Suprapubic skin (tissue), 4 donors: ENCODE results near the gene CAV2. TPM values are rescaled to one million over a fixed set of nuclear protein-coding genes. Genes with fewer than 3 reads are reported as not detected.

Source experiments
- DNase-seq, 2 donors: peaks; one replicate each; pipeline ENCODE4 v3.0.0-alpha.2; 2019; ENCODE audit warnings: low spot score in 2 of 2
- H3K27ac ChIP-seq: fragments of 200-600 bp; sonication (generic); one replicate; pipeline ENCODE4 v1.5.1; 2019
- H3K27me3 ChIP-seq: fragments of 200-600 bp; sonication (generic); one replicate; pipeline ENCODE4 v1.5.1; 2019
- H3K36me3 ChIP-seq: fragments of 200-600 bp; sonication (generic); one replicate; pipeline ENCODE4 v1.5.1; 2019
- H3K4me1 ChIP-seq: fragments of 200-600 bp; sonication (generic); one replicate; pipeline ENCODE4 v1.5.1; 2019
- H3K4me3 ChIP-seq: fragments of 200-600 bp; sonication (generic); one replicate; pipeline ENCODE4 v1.5.1; 2019; ENCODE audit warnings: mild to moderate bottlenecking
- H3K9me3 ChIP-seq: fragments of 200-600 bp; sonication (generic); one replicate; pipeline ENCODE4 v1.5.1; 2019
- EP300 ChIP-seq: sonication (generic); formaldehyde crosslinking; IDR thresholded peaks from one replicate; pipeline ENCODE4 v1.6.1; 2017; ENCODE audit warnings: antibody characterized with exemption
- POLR2A ChIP-seq, 2 donors: fragments of 450-650 bp; IDR thresholded peaks; one replicate each; pipeline ENCODE4 v1.6.1; 2017; ENCODE audit warnings: antibody characterized with exemption in 2 of 2, mild to moderate bottlenecking in 2 of 2, moderate library complexity in 2 of 2
- POLR2AphosphoS5 ChIP-seq, 3 donors: sonication (generic); formaldehyde crosslinking; IDR thresholded peaks; one replicate each; pipeline ENCODE4 v1.6.1; 2017; ENCODE audit warnings: antibody characterized with exemption in 3 of 3
- WGBS: methylation state at CpG from one replicate; pipeline ENCODE4 v1.1.5; 2018; 5-methylcytosine and 5-hydroxymethylcytosine counted together
- total RNA-seq, 4 donors: library from RNA; depleted of rRNA; stranded (reverse); fragments of >200 nt; gene quantifications; one replicate each; pipeline ENCODE4 v1.1.0, GENCODE V29; 2016
- TF ChIP-seq, protein P1 (sequence below), 2 donors: fragments of 200-600 bp in 1 of 2; fragments of 450-650 bp in 1 of 2; sonication (generic) in 1 of 2; IDR thresholded peaks; one replicate each; pipeline ENCODE4 v1.5.1; 2016 to 2019; ENCODE audit warnings: antibody characterized with exemption in 2 of 2, mild to moderate bottlenecking in 1 of 2, moderate library complexity in 1 of 2

CAV2 gene
- total RNA-seq, 4 donors from 2014 or later: 73.8 to 108 (median 98.7) TPM

DNA sequence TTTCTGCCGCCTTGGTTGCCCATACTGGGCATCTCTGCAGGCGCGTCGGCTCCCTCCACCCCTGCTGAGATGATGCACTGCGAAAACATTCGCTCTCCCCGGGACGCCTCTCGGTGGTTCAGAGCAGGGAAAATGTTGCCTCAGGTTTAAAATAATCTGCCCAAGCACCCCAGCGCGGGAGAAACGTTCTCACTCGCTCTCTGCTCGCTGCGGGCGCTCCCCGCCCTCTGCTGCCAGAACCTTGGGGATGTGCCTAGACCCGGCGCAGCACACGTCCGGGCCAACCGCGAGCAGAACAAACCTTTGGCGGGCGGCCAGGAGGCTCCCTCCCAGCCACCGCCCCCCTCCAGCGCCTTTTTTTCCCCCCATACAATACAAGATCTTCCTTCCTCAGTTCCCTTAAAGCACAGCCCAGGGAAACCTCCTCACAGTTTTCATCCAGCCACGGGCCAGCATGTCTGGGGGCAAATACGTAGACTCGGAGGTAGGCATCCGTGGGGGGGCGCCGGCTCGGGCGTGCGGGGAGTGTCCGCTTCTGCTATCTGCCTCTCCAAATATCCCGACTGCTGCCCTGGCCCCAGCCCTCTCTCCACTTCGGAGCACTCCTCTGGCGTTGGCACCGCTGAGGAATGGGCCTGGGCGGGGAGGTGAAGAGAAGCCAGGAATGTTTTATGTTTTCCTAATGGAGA, 25.2 kb downstream of the CAV2 start, which contains the start of gene CAV1:
TSS of gene CAV1 (plus strand) at position 428 of the 689 bp plus-strand sequence. CDS start at position 455, 27 bp downstream.
- peak; percentile 88 to 89 for DNase-seq
- Histone ChIP-seq H3K4me3 (peak within 1 kb of the TSS; percentile 74), H3K27me3 (no peaks in the 10 kb centered on the region), H3K36me3 (no peaks in the 10 kb centered on the region), H3K4me1 (peaks cover 71% of the 10 kb centered on the region), H3K9me3 (no peaks in the 10 kb centered on the region), H3K27ac (peak within 1 kb of the TSS; percentile 95)
- TF ChIP-seq POLR2AphosphoS5 (IDR thresholded peaks at IDR 0.05): peak in 2 of 3 donors; percentile 65 to 81
- TF ChIP-seq POLR2A (IDR thresholded peaks at IDR 0.05): peak in 1 of 2 donors; percentile 52
- TF ChIP-seq EP300: no peak
- TF ChIP-seq, protein P1, sequence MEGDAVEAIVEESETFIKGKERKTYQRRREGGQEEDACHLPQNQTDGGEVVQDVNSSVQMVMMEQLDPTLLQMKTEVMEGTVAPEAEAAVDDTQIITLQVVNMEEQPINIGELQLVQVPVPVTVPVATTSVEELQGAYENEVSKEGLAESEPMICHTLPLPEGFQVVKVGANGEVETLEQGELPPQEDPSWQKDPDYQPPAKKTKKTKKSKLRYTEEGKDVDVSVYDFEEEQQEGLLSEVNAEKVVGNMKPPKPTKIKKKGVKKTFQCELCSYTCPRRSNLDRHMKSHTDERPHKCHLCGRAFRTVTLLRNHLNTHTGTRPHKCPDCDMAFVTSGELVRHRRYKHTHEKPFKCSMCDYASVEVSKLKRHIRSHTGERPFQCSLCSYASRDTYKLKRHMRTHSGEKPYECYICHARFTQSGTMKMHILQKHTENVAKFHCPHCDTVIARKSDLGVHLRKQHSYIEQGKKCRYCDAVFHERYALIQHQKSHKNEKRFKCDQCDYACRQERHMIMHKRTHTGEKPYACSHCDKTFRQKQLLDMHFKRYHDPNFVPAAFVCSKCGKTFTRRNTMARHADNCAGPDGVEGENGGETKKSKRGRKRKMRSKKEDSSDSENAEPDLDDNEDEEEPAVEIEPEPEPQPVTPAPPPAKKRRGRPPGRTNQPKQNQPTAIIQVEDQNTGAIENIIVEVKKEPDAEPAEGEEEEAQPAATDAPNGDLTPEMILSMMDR (IDR thresholded peaks at IDR 0.05): peak in 1 of 2 donors; percentile 9
- under 1% methylated on average over 42 of the region's 42 CpGs for WGBS

DNA sequence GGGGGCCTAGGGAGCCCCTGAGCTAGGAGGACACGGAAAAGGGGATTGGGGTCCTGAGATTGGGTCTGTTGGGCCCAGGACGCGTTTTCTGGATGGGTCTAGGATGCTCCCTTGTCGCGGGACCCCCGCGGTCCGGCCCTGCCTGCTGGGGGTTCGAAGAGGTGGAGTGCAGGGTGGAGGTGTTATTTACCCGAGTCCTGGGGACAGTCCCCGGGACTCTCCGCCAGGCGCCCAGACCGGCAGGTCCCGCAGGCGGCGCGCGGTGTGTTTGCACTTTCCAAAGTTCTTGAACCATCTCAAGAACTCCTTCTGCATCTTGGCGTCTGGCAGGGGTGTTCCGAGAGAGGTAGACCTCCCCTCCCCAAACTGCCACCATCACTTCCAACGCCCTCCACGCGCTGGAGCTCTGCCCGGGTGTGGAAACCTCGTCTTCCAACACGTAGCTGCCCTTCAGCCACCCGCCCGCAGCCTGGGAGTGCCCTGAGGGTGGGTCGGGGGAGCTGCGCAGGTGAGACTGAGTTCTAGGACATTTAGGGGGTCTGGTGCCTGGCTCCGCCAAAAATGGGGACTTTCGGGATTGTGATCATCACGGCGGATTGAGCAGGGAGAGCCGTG, 25.9 kb downstream of the CAV2 start:
- peak; percentile 82 to 84 for DNase-seq
- no peaks in the 10 kb centered on the region for H3K27me3 ChIP-seq
- 3% methylated on average over 25 of the region's 36 CpGs for WGBS
- peaks cover 76% of the 10 kb centered on the region for H3K4me1 ChIP-seq
- H3K9me3 ChIP-seq: no peaks in the 10 kb centered on the region
- peak overlapping the region; percentile 74 for H3K4me3 ChIP-seq
- peak overlapping the region; percentile 95 for H3K27ac ChIP-seq
- H3K36me3 ChIP-seq: no peaks in the 10 kb centered on the region
- TF ChIP-seq POLR2A (IDR thresholded peaks at IDR 0.05) (no peak), POLR2AphosphoS5 (IDR thresholded peaks at IDR 0.05) (no peak), EP300 (no peak)
- TF ChIP-seq, protein P1 (IDR thresholded peaks at IDR 0.05): no peak

DNA sequence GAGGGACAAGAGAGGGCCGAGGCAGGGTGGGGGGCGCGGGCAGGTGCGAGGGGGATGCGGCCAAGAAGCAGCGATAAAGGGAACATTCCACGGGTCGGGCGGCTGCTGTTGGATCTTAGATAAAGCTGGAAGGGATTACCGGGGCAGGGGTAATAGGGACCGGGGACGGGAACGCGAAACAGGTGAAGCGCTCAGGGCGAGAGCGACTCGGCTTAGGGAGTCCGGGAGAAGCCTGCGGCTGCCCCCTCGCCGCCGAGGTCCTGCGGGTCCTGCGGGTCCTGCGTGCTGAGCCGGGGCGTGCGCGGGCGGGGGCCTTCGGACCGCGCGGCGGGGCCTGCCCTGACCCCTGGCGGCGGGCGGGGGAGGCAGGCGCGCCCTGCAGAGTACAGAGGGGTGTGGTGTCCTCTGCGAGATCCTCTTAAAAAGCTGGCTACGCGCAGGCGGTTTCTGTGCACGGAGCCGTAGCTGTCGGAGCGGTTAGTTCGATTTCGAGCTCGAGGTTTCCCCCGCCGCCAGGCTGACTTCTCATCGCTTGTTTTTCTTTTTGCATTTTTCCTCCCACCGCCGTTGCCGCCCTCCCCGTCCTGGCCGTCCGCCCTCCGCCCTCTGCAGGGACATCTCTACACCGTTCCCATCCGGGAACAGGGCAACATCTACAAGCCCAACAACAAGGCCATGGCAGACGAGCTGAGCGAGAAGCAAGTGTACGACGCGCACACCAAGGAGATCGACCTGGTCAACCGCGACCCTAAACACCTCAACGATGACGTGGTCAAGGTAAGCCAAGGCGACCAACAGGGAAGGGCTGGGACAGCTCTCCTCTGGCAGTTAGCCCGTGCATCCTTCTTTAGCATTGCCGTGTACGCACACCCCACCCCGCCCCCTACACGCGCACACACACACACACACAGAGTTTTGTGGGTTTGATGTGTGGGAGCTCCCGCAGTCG, 26.6 kb downstream of the CAV2 start:
- Histone ChIP-seq H3K4me1 (peaks cover 78% of the 10 kb centered on the region), H3K9me3 (no peaks in the 10 kb centered on the region)

DNA sequence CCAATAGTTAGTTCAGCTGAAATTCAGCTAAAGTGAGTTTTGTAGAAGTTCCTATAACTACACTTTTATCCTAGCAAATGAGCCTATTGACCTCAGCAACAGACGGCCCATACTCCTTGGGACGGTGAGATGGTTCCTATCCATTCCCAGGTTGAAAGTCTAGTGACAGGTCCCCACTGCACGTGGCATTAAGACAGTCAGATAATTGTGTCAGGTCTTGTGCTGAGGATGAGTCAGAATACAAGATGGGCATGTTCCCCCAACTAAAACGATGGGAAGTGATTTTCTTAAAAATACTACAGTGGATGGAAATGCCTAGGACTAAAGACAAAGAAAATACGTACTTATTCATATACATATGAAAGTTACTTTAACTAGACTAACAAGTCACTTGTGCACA, 27.4 kb downstream of the CAV2 start:
- peak overlapping the region; percentile 95 for H3K27ac ChIP-seq
- H3K27me3 ChIP-seq: no peaks in the 10 kb centered on the region
- no peaks in the 10 kb centered on the region for H3K9me3 ChIP-seq
- TF ChIP-seq, protein P1 (IDR thresholded peaks at IDR 0.05): no peak
- TF ChIP-seq POLR2AphosphoS5 (IDR thresholded peaks at IDR 0.05) (no peak), POLR2A (IDR thresholded peaks at IDR 0.05) (no peak), EP300 (no peak)
- 14% methylated on average over 5 of the region's 5 CpGs for WGBS
- peak overlapping the region; percentile 74 for H3K4me3 ChIP-seq
- H3K36me3 ChIP-seq: no peaks in the 10 kb centered on the region
- H3K4me1 ChIP-seq: peaks cover 76% of the 10 kb centered on the region
- DNase-seq: no peak

More for the DNA sequence above, 26.6 kb downstream of the CAV2 start:
- H3K4me3 ChIP-seq: peak overlapping the region; percentile 74
- no peaks in the 10 kb centered on the region for H3K36me3 ChIP-seq
- H3K27me3 ChIP-seq: no peaks in the 10 kb centered on the region
- DNase-seq: peak; percentile 85 to 88
- H3K27ac ChIP-seq: peak overlapping the region; percentile 95
- WGBS: under 1% methylated on average over 66 of the region's 83 CpGs
- TF ChIP-seq POLR2A (IDR thresholded peaks at IDR 0.05) (peak; percentile 6 to 41), EP300 (no peak), POLR2AphosphoS5 (IDR thresholded peaks at IDR 0.05) (peak in 2 of 3 donors; percentile 13 to 17)
- TF ChIP-seq, protein P1 (IDR thresholded peaks at IDR 0.05): peak; percentile 75 to 95
